ENCODE measurements around the gene FAM120A. TPM values are rescaled to one million over a fixed set of nuclear protein-coding genes. Genes with fewer than 3 reads are reported as not detected.

The FAM120A gene
- total RNA-seq, 1 experiment from 2014 or later, result 70.5 TPM

DNA sequence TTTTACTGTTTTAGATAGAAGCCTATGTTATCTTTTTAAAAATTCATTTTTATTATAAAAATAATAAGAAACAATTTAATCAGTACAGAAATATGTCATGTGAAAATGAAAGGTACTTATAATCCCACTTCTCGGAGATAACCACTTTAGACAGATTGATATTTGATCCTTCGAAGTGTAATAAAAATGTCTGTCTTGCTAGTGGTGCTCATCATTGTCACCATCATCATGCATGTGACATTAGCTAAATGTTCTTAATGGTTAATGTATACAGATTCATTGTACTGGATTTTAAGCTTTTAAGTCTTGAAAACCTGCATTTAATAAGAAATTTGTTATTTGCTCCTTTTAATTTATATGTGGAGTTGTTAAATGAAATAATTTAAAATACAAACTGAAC is 32.0 kb downstream of the FAM120A start:
- ChIA-PET POLR2A (no interaction called here), CTCF (no interaction called here)
- H3K9me3 ChIP-seq (ENCODE audit: control insufficient read depth, insufficient read depth, low read depth, low read length), result no peaks in the 10 kb centered on the region
- H3K4me1 ChIP-seq (ENCODE audit: control insufficient read depth, insufficient read depth, low read length), result no peaks in the 10 kb centered on the region
- no peaks in the 10 kb centered on the region for H3K36me3 ChIP-seq (ENCODE audit: control insufficient read depth, insufficient read depth, low read length)
- intact Hi-C loops (cut with micrococcal nuclease; ENCODE audit: unreplicated experiment), result no loop called here
- no peak overlapping the region for H3K27ac ChIP-seq (ENCODE audit: low read length)
- no peaks in the 10 kb centered on the region for H3K27me3 ChIP-seq (ENCODE audit: control insufficient read depth, insufficient read depth, low read length)
- DNase-seq (ENCODE audit: low read depth, low spot score) (no peak), ATAC-seq (no peak)
- H3K4me3 ChIP-seq (ENCODE audit: low read depth in 2 of 2, low read length in 2 of 2), result no peak overlapping the region
- TF ChIP-seq TCF7L2 (IDR thresholded peaks at IDR 0.05; ENCODE audit: low read depth, low read length) (no peak), SIN3A (IDR thresholded peaks at IDR 0.05; ENCODE audit: borderline replicate concordance, insufficient read depth, low read depth, low read length) (no peak), POLR2AphosphoS5 (IDR thresholded peaks at IDR 0.05; ENCODE audit: low read depth, low read length) (no peak)
- TF ChIP-seq, protein P1, sequence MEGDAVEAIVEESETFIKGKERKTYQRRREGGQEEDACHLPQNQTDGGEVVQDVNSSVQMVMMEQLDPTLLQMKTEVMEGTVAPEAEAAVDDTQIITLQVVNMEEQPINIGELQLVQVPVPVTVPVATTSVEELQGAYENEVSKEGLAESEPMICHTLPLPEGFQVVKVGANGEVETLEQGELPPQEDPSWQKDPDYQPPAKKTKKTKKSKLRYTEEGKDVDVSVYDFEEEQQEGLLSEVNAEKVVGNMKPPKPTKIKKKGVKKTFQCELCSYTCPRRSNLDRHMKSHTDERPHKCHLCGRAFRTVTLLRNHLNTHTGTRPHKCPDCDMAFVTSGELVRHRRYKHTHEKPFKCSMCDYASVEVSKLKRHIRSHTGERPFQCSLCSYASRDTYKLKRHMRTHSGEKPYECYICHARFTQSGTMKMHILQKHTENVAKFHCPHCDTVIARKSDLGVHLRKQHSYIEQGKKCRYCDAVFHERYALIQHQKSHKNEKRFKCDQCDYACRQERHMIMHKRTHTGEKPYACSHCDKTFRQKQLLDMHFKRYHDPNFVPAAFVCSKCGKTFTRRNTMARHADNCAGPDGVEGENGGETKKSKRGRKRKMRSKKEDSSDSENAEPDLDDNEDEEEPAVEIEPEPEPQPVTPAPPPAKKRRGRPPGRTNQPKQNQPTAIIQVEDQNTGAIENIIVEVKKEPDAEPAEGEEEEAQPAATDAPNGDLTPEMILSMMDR (IDR thresholded peaks at IDR 0.05), result no peak
- TF ChIP-seq, protein P2, sequence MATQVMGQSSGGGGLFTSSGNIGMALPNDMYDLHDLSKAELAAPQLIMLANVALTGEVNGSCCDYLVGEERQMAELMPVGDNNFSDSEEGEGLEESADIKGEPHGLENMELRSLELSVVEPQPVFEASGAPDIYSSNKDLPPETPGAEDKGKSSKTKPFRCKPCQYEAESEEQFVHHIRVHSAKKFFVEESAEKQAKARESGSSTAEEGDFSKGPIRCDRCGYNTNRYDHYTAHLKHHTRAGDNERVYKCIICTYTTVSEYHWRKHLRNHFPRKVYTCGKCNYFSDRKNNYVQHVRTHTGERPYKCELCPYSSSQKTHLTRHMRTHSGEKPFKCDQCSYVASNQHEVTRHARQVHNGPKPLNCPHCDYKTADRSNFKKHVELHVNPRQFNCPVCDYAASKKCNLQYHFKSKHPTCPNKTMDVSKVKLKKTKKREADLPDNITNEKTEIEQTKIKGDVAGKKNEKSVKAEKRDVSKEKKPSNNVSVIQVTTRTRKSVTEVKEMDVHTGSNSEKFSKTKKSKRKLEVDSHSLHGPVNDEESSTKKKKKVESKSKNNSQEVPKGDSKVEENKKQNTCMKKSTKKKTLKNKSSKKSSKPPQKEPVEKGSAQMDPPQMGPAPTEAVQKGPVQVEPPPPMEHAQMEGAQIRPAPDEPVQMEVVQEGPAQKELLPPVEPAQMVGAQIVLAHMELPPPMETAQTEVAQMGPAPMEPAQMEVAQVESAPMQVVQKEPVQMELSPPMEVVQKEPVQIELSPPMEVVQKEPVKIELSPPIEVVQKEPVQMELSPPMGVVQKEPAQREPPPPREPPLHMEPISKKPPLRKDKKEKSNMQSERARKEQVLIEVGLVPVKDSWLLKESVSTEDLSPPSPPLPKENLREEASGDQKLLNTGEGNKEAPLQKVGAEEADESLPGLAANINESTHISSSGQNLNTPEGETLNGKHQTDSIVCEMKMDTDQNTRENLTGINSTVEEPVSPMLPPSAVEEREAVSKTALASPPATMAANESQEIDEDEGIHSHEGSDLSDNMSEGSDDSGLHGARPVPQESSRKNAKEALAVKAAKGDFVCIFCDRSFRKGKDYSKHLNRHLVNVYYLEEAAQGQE (IDR thresholded peaks at IDR 0.05; ENCODE audit: insufficient read depth in 1 of 2, low read depth in 2 of 2, low read length in 1 of 2), result no peak
- BruUV-seq (replicated peaks), result no TSS peak
- in situ Hi-C loops (cut with HindIII; ENCODE audit: low pct_unique_long_range_greater_than_20kb, low sequenced_read_pairs), result no loop called here

DNA sequence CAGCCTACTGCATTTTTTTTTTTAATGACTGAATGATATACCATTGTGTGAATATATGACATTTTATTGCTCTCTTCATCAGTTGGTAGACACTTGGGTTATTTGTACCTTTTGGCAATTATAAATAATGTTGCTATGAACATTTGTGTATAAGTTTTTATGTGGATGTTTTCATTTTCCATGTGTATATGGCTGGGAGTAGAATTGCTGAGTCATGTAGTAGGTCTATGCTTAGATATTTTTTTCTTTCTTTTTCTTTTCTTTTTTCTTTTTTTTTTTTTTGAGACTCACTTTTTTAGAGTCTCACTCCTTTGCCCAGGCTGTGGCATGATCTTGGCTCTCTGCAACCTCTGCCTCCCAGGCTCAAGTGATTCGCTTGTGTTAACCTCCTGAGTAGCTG is 34.8 kb downstream of the FAM120A start:
- H3K27ac ChIP-seq (ENCODE audit: low read length), result no peak overlapping the region

More for the DNA sequence above, 34.8 kb downstream of the FAM120A start:
- no peaks in the 10 kb centered on the region for H3K4me1 ChIP-seq (ENCODE audit: control insufficient read depth, insufficient read depth, low read length)
- H3K9me3 ChIP-seq (ENCODE audit: control insufficient read depth, insufficient read depth, low read depth, low read length), result no peaks in the 10 kb centered on the region
- ChIA-PET POLR2A (interaction anchor here (0.7 kb wide), 1 partner anchor 13 kb away, joined by 3 read pairs; no protein-coding TSS in a partner anchor), CTCF (no interaction called here)
- H3K27me3 ChIP-seq (ENCODE audit: control insufficient read depth, insufficient read depth, low read length), result no peaks in the 10 kb centered on the region
- no peak overlapping the region for H3K4me3 ChIP-seq (ENCODE audit: low read depth in 2 of 2, low read length in 2 of 2)
- BruUV-seq (replicated peaks), result no TSS peak
- in situ Hi-C loops (cut with HindIII; ENCODE audit: low pct_unique_long_range_greater_than_20kb, low sequenced_read_pairs) (no loop called here), intact Hi-C loops (cut with micrococcal nuclease; ENCODE audit: unreplicated experiment) (no loop called here)
- TF ChIP-seq, protein P2 (IDR thresholded peaks at IDR 0.05; ENCODE audit: insufficient read depth in 1 of 2, low read depth in 2 of 2, low read length in 1 of 2), result no peak
- TF ChIP-seq TCF7L2 (IDR thresholded peaks at IDR 0.05; ENCODE audit: low read depth, low read length), result no peak
- TF ChIP-seq, protein P1 (IDR thresholded peaks at IDR 0.05), result no peak
- TF ChIP-seq POLR2AphosphoS5 (IDR thresholded peaks at IDR 0.05; ENCODE audit: low read depth, low read length), result no peak
- no peak for DNase-seq (ENCODE audit: low read depth, low spot score)
- no peak for ATAC-seq
- no peaks in the 10 kb centered on the region for H3K36me3 ChIP-seq (ENCODE audit: control insufficient read depth, insufficient read depth, low read length)
